HG03575 (cell line): ENCODE data around the gene RIOK3.
"Not testable (repeated sequence)": the region's sequence is repeated elsewhere in the genome, so short reads cannot be mapped to it uniquely, and the experiment has no call there.

Experiments used
- ATAC-seq: cut with Tn5 transposase; IDR thresholded peaks from one replicate; pipeline ENCODE4 v1.9.1; 2021; ENCODE audit not compliant: unreplicated experiment, insufficient number of reproducible peaks, low FRiP score; ENCODE audit errors: extremely low read depth

The RIOK3 gene

GRCh38 chr18:23487738-23488570 lies 34.9 kb downstream of the RIOK3 start:
- peak; percentile 62 for ATAC-seq

- ATAC-seq, result not testable (repeated sequence)
These were observed 36.5 kb downstream of the RIOK3 start for GRCh38 chr18:23489586-23489985.

GRCh38 chr18:23493654-23494053 lies 40.6 kb downstream of the RIOK3 start:
- ATAC-seq, result no peak

GRCh38 chr18:23494992-23495391 lies 41.9 kb downstream of the RIOK3 start:
- no peak for ATAC-seq

- no peak for ATAC-seq
These were observed 42.8 kb downstream of the RIOK3 start for GRCh38 chr18:23495723-23496440.

- no peak for ATAC-seq
These were observed 45.0 kb downstream of the RIOK3 start for GRCh38 chr18:23498117-23498516.

- ATAC-seq, result no peak
These were observed 45.8 kb downstream of the RIOK3 start for GRCh38 chr18:23498877-23499276.

GRCh38 chr18:23499291-23499781 lies 46.2 kb downstream of the RIOK3 start:
- no peak for ATAC-seq

- no peak for ATAC-seq
These were observed 48.5 kb downstream of the RIOK3 start for GRCh38 chr18:23501626-23502025.

GRCh38 chr18:23502516-23503037 lies 49.5 kb downstream of the RIOK3 start:
- no peak for ATAC-seq

- ATAC-seq, result no peak
These were observed 50.2 kb downstream of the RIOK3 start, which contains the start of gene RMC1 for GRCh38 chr18:23503038-23503962. Gene RMC1 (plus strand): TSS chr18:23503511. CDS start chr18:23503619, 108 bp downstream.

GRCh38 chr18:23503963-23504344 lies 50.9 kb downstream of the RIOK3 start:
- no peak for ATAC-seq

- ATAC-seq, result peak; percentile 61
These were observed 51.6 kb downstream of the RIOK3 start for GRCh38 chr18:23504720-23505119.

GRCh38 chr18:23506393-23506792 lies 53.3 kb downstream of the RIOK3 start:
- no peak for ATAC-seq

- ATAC-seq, result not testable (repeated sequence)
These were observed 57.8 kb downstream of the RIOK3 start for GRCh38 chr18:23510923-23511322.

- not testable (repeated sequence) for ATAC-seq
These were observed 59.1 kb downstream of the RIOK3 start for GRCh38 chr18:23512216-23512615.

- no peak for ATAC-seq
These were observed 59.6 kb downstream of the RIOK3 start for GRCh38 chr18:23512641-23513040.

- ATAC-seq, result no peak
These were observed 62.9 kb downstream of the RIOK3 start for GRCh38 chr18:23515911-23516546.
